OCI-LY3 (cell line): ENCODE measurements around the gene RGL3.

Experiments
- CTCF ChIP-seq: fragments of 200-600, 300-600 bp; sonication (generic); IDR thresholded peaks from 2 replicates; pipeline ENCODE4 v1.5.1; 2014; ENCODE audit warnings: antibody characterized with exemption, low read length, low read depth
- EZH2phosphoT487 ChIP-seq: fragments of 200-600 bp; shearing (Covaris generic); IDR thresholded peaks from 2 replicates; pipeline ENCODE4 v1.6.1; 2018; ENCODE audit warnings: antibody characterized with exemption, mixed run types, low read depth

GRCh38 chr19:11361771-11362731 is 57.1 kb downstream of the RGL3 start:
- TF ChIP-seq CTCF (no peak), EZH2phosphoT487 (no peak)
